Transverse colon (tissue), 4 donors: ENCODE results near the gene CEP63. TPM values are rescaled to one million over a fixed set of nuclear protein-coding genes. Genes with fewer than 3 reads are reported as not detected.

Experiments
- DNase-seq: peaks from one replicate; pipeline ENCODE4 v3.0.0-alpha.2; 2019
- H3K27ac ChIP-seq, 4 donors: fragments of 200-600 bp; sonication (generic); 2 replicates each; pipeline ENCODE4 v1.5.1; 2016 to 2018; ENCODE audit warnings: inconsistent platforms in 4 of 4
- H3K27me3 ChIP-seq: fragments of 200-600 bp; sonication (generic); 2 replicates; pipeline ENCODE4 v1.5.1; 2017; ENCODE audit warnings: inconsistent platforms
- H3K36me3 ChIP-seq, 4 donors: fragments of 200-600 bp; sonication (generic); 2 replicates each; pipeline ENCODE4 v1.5.1; 2017 to 2019; ENCODE audit warnings: inconsistent platforms in 4 of 4
- H3K4me1 ChIP-seq, 4 donors: fragments of 200-600 bp; sonication (generic); 2 replicates each; pipeline ENCODE4 v1.5.1; 2017 to 2020; ENCODE audit warnings: inconsistent platforms in 4 of 4
- H3K4me3 ChIP-seq, 4 donors: fragments of 200-600 bp; sonication (generic); 1 replicate in 1 of 4; 2 replicates in 3 of 4; pipeline versions ENCODE4 v1.5.1 to v1.6.1; 2017 to 2019; ENCODE audit warnings: inconsistent platforms in 4 of 4
- H3K9me3 ChIP-seq, 2 donors: fragments of 200-600 bp; sonication (generic); 2 replicates each; pipeline ENCODE4 v1.5.1; 2017 to 2019; ENCODE audit warnings: inconsistent platforms in 2 of 2
- EP300 ChIP-seq: sonication (generic); formaldehyde crosslinking; IDR thresholded peaks from one replicate; pipeline ENCODE4 v1.6.1; 2017; ENCODE audit warnings: antibody characterized with exemption, low read depth
- POLR2A ChIP-seq: fragments of 450-650 bp; IDR thresholded peaks from one replicate; pipeline ENCODE4 v1.6.1; 2016; ENCODE audit warnings: antibody characterized with exemption, mild to moderate bottlenecking, moderate library complexity
- POLR2AphosphoS5 ChIP-seq, 3 donors: sonication (generic); formaldehyde crosslinking; IDR thresholded peaks; one replicate each; pipeline ENCODE4 v1.6.1; 2016; ENCODE audit warnings: antibody characterized with exemption in 3 of 3
- WGBS, 2 donors: methylation state at CpG; one replicate each; pipeline ENCODE4 v1.1.5; 2018; ENCODE audit warnings: low coverage in 1 of 2; 5-methylcytosine and 5-hydroxymethylcytosine counted together
- in situ Hi-C, 4 donors: fragments of 200-750 bp; cut with MboI; loops; one replicate each; pipeline versions ENCODE4 v1.15.0 to v1.15.1; 2017; ENCODE audit warnings: low sequenced_read_pairs in 3 of 4, low pct_ligation_motif_present in 1 of 4, low pct_unique_long_range_greater_than_20kb in 1 of 4
- intact Hi-C: fragments of 100-400 bp; cut with DNase I; formaldehyde crosslinking; loops from one replicate; pipeline ENCODE4 v1.15.1; 2023; ENCODE audit warnings: low total_unique reads
- total RNA-seq, 4 donors: library from RNA; depleted of rRNA; stranded (reverse); fragments of >200 nt; gene quantifications; one replicate each; pipeline ENCODE4 v1.1.0, GENCODE V29; 2016
- TF ChIP-seq, protein P1 (sequence below), 5 experiments: fragments of 200-600 bp in 3 of 5; fragments of 450-650 bp in 2 of 5; sonication (generic) in 3 of 5; IDR thresholded peaks; 1 replicate in 2 of 5; 2 replicates in 3 of 5; pipeline ENCODE4 v1.5.1; 2016 to 2017; ENCODE audit warnings: antibody characterized with exemption in 5 of 5, inconsistent platforms in 3 of 5, mild to moderate bottlenecking in 2 of 5, moderate library complexity in 1 of 5

The CEP63 gene
- total RNA-seq, 4 donors from 2014 or later, result 12.1 to 29.2 (median 16.9) TPM

DNA sequence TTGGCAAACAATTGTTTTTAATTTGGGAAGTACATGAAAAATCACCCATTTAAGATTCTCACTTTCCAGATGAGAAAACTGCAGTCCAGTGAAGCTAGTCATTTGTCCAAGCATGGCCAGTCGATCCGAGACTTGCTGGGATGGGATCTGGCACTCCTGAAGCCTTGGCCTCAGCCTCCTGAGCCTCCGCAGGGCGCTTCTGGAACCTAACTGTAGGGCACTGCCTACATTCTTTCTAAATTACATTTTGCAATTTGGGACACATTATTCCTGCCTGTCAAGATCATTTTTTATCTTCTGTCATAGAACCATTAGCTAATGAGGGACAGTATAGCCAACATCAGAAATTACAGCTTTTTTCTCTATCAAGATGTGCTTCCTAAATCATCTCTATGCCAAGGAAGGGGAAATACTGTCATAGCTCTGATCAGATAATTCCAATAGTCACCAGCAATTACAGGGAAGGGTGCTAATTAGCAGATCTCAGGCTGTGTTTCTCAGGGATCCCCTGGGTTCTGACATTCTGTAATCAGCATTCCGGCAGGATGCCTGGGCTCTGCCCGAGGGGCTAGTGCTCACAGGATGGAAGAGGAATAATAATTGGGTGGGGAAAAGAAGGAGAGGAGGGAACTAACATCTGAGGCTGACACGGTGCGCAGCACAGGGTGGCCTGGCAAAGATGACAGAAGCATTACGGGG is 28.3 kb upstream of the CEP63 start:
- TF ChIP-seq EP300, result no peak
- Histone ChIP-seq H3K27ac (no peak overlapping the region), H3K36me3 (no peaks in the 10 kb centered on the region), H3K27me3 (peaks cover 3% of the 10 kb centered on the region), H3K9me3 (no peaks in the 10 kb centered on the region), H3K4me3 (no peak overlapping the region), H3K4me1 (peaks cover 0 to 7% (median 0%) of the 10 kb centered on the region in 4 donors)
- intact Hi-C loops (no loop called here), in situ Hi-C loops (loop anchor here in 1 of 4 donors (25.0 kb wide), 1 partner anchor 245 kb away; no protein-coding TSS in a partner anchor)
- DNase-seq, result no peak
- 76 to 89% methylated on average over 4 to 9 of the region's 9 CpGs for WGBS, 2 donors

DNA sequence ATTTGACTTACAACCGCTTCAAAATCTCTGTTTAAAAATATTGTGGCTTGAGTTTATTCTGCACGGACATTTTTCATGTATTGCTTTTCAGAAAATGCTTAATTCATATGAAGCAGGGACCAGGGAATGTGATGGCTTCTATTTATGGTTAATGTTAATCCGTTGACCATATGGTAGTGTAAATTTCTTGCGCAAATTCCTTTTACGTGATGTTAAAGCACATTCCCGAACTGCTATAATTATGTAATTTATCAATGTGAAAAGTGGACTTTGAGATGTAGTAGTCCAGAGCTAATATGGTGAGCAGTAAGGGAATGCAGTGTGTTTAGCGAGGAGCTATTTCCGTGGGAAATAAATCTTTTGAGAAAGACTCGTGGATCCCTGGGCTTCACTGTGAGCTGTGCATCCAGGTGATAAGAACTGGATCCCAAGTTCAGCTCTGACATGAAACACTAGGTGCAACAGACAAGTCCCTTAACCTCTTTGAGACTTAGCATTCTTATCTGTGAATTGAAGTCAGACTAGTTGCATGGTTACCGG is 27.4 kb upstream of the CEP63 start:
- Histone ChIP-seq H3K4me3 (no peak overlapping the region), H3K9me3 (no peaks in the 10 kb centered on the region), H3K36me3 (no peaks in the 10 kb centered on the region), H3K27me3 (peaks cover 3% of the 10 kb centered on the region), H3K27ac (no peak overlapping the region), H3K4me1 (peaks cover 0 to 15% (median 6%) of the 10 kb centered on the region in 4 donors)
- DNase-seq, result no peak
- TF ChIP-seq POLR2AphosphoS5 (IDR thresholded peaks at IDR 0.05) (no peak), EP300 (no peak), POLR2A (no peak)
- TF ChIP-seq, protein P1, sequence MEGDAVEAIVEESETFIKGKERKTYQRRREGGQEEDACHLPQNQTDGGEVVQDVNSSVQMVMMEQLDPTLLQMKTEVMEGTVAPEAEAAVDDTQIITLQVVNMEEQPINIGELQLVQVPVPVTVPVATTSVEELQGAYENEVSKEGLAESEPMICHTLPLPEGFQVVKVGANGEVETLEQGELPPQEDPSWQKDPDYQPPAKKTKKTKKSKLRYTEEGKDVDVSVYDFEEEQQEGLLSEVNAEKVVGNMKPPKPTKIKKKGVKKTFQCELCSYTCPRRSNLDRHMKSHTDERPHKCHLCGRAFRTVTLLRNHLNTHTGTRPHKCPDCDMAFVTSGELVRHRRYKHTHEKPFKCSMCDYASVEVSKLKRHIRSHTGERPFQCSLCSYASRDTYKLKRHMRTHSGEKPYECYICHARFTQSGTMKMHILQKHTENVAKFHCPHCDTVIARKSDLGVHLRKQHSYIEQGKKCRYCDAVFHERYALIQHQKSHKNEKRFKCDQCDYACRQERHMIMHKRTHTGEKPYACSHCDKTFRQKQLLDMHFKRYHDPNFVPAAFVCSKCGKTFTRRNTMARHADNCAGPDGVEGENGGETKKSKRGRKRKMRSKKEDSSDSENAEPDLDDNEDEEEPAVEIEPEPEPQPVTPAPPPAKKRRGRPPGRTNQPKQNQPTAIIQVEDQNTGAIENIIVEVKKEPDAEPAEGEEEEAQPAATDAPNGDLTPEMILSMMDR (IDR thresholded peaks at IDR 0.05), result no peak
- in situ Hi-C loops, result loop anchor here in 1 of 4 donors (25.0 kb wide), 1 partner anchor 246 kb away; no protein-coding TSS in a partner anchor
- intact Hi-C loops, result no loop called here
- WGBS, 2 donors, result 74 to 75% methylated on average over 9 to 10 of the region's 10 CpGs

DNA sequence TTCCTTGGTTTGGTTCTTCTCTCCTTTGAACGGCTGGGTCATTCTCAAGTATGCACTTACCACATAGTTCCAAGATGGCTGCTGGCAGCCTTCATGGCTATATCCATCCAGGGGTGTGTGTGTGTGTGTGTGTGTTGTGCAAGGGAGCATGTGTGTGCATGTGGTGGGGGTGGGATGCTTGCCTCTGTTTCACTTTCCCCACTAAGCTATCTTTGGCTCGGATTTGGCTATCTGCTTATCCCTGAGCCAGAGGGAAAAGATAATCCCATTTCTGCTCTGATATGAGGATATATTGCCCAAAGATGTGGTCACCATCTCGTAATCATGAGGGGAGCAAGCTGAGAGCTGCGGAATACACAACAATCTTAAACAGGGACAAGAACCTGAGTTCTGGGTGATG is 26.3 kb upstream of the CEP63 start:
- no peak overlapping the region for H3K4me3 ChIP-seq
- no peak for DNase-seq
- no peak overlapping the region for H3K27ac ChIP-seq
- peaks cover 3% of the 10 kb centered on the region for H3K27me3 ChIP-seq
- H3K9me3 ChIP-seq, result no peaks in the 10 kb centered on the region
- TF ChIP-seq POLR2A, result no peak
- TF ChIP-seq EP300, result no peak
- no peak for TF ChIP-seq POLR2AphosphoS5 (IDR thresholded peaks at IDR 0.05)
- TF ChIP-seq, protein P1 (IDR thresholded peaks at IDR 0.05), result no peak
- 72 to 92% methylated on average over 2 to 4 of the region's 4 CpGs for WGBS, 2 donors
- no peaks in the 10 kb centered on the region for H3K36me3 ChIP-seq
- peaks cover 1 to 20% (median 6%) of the 10 kb centered on the region in 4 donors for H3K4me1 ChIP-seq
- intact Hi-C loops (no loop called here), in situ Hi-C loops (loop anchor here in 1 of 4 donors (25.0 kb wide), 1 partner anchor 247 kb away; no protein-coding TSS in a partner anchor)

DNA sequence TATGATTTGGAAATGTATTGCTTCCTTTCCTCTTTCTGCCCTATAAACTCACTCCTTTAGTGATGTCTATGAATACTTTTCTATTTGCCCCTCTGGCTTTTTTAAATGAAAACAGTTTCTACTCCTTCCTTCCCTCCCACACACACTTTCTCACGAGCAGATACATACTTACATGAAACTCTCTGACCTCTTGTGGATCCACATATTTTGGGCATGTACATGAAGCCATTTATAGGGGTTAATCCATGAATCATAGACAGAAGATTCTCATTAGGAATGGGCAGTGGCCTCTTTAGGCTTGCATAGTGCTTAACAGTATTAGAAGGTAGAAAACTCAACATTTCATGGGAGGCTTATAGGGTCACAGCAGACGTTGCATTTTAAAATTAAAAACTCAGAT is 24.9 kb upstream of the CEP63 start:
- peaks cover 3% of the 10 kb centered on the region for H3K27me3 ChIP-seq
- H3K27ac ChIP-seq, result peak overlapping the region in 1 of 4 donors; percentile 83
- intact Hi-C loops (loop anchor here (5.0 kb wide), 1 partner anchor 1436 kb away; no protein-coding TSS in a partner anchor), in situ Hi-C loops (loop anchor here in 1 of 4 donors (10.0 to 25.0 kb wide), 2 partner anchors 86 to 249 kb away; partner anchors contain the start of gene AMOTL2)
- no peak overlapping the region for H3K4me3 ChIP-seq
- 67 to 79% methylated on average over 2 of the region's 2 CpGs for WGBS, 2 donors
- peaks cover 4 to 23% (median 6%) of the 10 kb centered on the region in 4 donors for H3K4me1 ChIP-seq
- no peak for DNase-seq
- no peaks in the 10 kb centered on the region for H3K36me3 ChIP-seq
- no peaks in the 10 kb centered on the region for H3K9me3 ChIP-seq
- TF ChIP-seq POLR2AphosphoS5 (IDR thresholded peaks at IDR 0.05), result no peak
- TF ChIP-seq EP300, result no peak
- TF ChIP-seq, protein P1 (IDR thresholded peaks at IDR 0.05), result no peak
- no peak for TF ChIP-seq POLR2A
